CD4-positive, alpha-beta T cell treated with Interleukin-6 at 100 ng/mL for 8 hours (primary cell): ENCODE measurements around the gene DAPP1.
A peak's percentile ranks its signal among the peaks of the same experiment; 100 is the strongest.
"Not testable (repeated sequence)": the region's sequence is repeated elsewhere in the genome, so short reads cannot be mapped to it uniquely, and the experiment has no call there.

Experiments used
- DNase-seq: peaks from one replicate; pipeline ENCODE4 v3.0.0-alpha.2; 2020; ENCODE audit warnings: mixed read lengths, low spot score

The DAPP1 gene

GRCh38 chr4:99816545-99817308, at the start of gene DAPP1:
DAPP1 (plus strand) TSS chr4:99816827; CDS start chr4:99816914, 87 bp downstream.
- DNase-seq: peak; percentile 86

GRCh38 chr4:99770842-99771241, 45.8 kb upstream of the DAPP1 start:
- DNase-seq: not testable (repeated sequence)

GRCh38 chr4:99783940-99784339, 32.7 kb upstream of the DAPP1 start:
- DNase-seq: no peak

GRCh38 chr4:99784842-99785241, 31.8 kb upstream of the DAPP1 start:
- no peak for DNase-seq

- no peak for DNase-seq
Measured at GRCh38 chr4:99790796-99791617, 25.6 kb upstream of the DAPP1 start.

GRCh38 chr4:99800332-99801004, 16.2 kb upstream of the DAPP1 start:
- DNase-seq: no peak

GRCh38 chr4:99801005-99801699, 15.5 kb upstream of the DAPP1 start:
- DNase-seq: no peak

GRCh38 chr4:99803566-99804101, 13.0 kb upstream of the DAPP1 start:
- no peak for DNase-seq

GRCh38 chr4:99806545-99806944, 10.1 kb upstream of the DAPP1 start:
- no peak for DNase-seq

- no peak for DNase-seq
Measured at GRCh38 chr4:99807666-99808065, 9.0 kb upstream of the DAPP1 start.

- peak; percentile 68 for DNase-seq
Measured at GRCh38 chr4:99808260-99808857, 8.3 kb upstream of the DAPP1 start.

- DNase-seq: no peak
Measured at GRCh38 chr4:99809326-99809725, 7.3 kb upstream of the DAPP1 start.

- no peak for DNase-seq
Measured at GRCh38 chr4:99810536-99810935, 6.1 kb upstream of the DAPP1 start.

- DNase-seq: no peak
Measured at GRCh38 chr4:99811117-99811516, 5.5 kb upstream of the DAPP1 start.

GRCh38 chr4:99811850-99812249, 4.8 kb upstream of the DAPP1 start:
- DNase-seq: peak; percentile 56

GRCh38 chr4:99815597-99816011, 1.0 kb upstream of the DAPP1 start:
- DNase-seq: no peak

- DNase-seq: peak; percentile 8
Measured at GRCh38 chr4:99817309-99817890, 773 bp downstream of the DAPP1 start.

- no peak for DNase-seq
Measured at GRCh38 chr4:99818661-99819060, 2.0 kb downstream of the DAPP1 start.

- no peak for DNase-seq
Measured at GRCh38 chr4:99821918-99822503, 5.4 kb downstream of the DAPP1 start.

- DNase-seq: no peak
Measured at GRCh38 chr4:99822734-99823133, 6.1 kb downstream of the DAPP1 start.
